Measurements from ENCODE around the gene ST8SIA6. TPM values are rescaled to one million over a fixed set of nuclear protein-coding genes. Genes with fewer than 3 reads are reported as not detected.
A peak's percentile ranks its signal among the peaks of the same experiment; 100 is the strongest.

Gene ST8SIA6
- polyA plus RNA-seq, 3 donors from 2014 or later, result 2.1 to 19.0 (median 16.4) TPM

GRCh38 chr10:17474595-17475323 lies 20.4 kb upstream of the ST8SIA6 start:
- Mint-ChIP-seq H3K9me3 (peaks cover 0 to 1% (median 0%) of the 10 kb centered on the region in 6 donors), H3K36me3 (peaks cover 0 to 4% (median 0%) of the 10 kb centered on the region in 3 donors), H3K4me1 (peaks cover 4 to 15% of the 10 kb centered on the region in 2 donors), H3K27me3 (ENCODE audit: low read depth in 3 of 3) (peaks cover 0 to 3% (median 1%) of the 10 kb centered on the region in 3 donors), H3K4me3 (no peak overlapping the region), H3K27ac (peak overlapping the region in 1 of 6 donors; percentile 68)
- DNase-seq, result no peak

DNA sequence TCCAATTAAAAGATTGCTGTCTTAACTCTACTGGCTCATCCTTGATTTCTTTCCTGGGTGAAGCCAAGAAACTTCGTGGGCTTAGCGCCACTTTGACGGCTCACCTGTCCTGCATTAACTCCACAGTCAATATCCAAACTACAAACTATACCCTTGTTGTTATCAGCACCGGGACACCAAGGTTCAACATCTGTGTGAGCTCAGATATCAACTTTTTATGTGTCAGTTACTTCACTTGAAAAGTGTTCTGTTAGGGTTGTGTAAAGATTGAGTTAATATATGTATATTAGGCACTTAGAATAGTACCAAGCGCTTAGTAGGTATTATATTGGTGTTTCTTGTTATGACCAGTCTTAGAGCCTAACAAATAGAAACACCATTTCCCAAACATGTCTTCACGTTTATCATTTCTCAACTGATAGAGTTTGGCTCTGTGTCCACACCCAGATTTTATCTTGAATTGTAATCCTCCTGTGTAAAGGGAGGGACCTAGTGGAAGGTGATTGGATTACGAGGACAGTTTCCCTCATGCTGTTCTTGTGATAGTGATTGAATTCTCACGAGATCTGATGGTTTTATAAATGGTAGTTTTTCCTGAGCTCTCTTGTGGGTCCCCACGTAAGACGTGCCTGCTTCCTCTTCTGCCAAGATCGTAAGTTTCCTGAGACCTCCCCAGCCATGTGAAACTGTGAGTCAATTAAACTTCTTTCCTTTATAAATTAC lies 19.0 kb upstream of the ST8SIA6 start:
- Mint-ChIP-seq H3K9me3 (peaks cover 0 to 1% (median 0%) of the 10 kb centered on the region in 6 donors), H3K4me1 (peaks cover 3 to 8% of the 10 kb centered on the region in 2 donors), H3K36me3 (peaks cover 0 to 4% (median 0%) of the 10 kb centered on the region in 3 donors), H3K27ac (peak overlapping the region in 1 of 6 donors; percentile 27), H3K4me3 (no peak overlapping the region), H3K27me3 (ENCODE audit: low read depth in 3 of 3) (peaks cover 0 to 3% (median under 1%) of the 10 kb centered on the region in 3 donors)
- no peak for DNase-seq

- Mint-ChIP-seq H3K9me3 (peaks cover 0 to 1% (median 0%) of the 10 kb centered on the region in 6 donors), H3K36me3 (peaks cover 0 to 4% (median 0%) of the 10 kb centered on the region in 3 donors), H3K27me3 (ENCODE audit: low read depth in 3 of 3) (peaks cover 0 to 3% (median 0%) of the 10 kb centered on the region in 3 donors), H3K4me3 (no peak overlapping the region), H3K27ac (peak overlapping the region in 1 of 6 donors; percentile 57), H3K4me1 (peaks cover 3 to 8% of the 10 kb centered on the region in 2 donors)
- DNase-seq, result no peak
Observed at GRCh38 chr10:17472481-17473227, 18.3 kb upstream of the ST8SIA6 start.

DNA sequence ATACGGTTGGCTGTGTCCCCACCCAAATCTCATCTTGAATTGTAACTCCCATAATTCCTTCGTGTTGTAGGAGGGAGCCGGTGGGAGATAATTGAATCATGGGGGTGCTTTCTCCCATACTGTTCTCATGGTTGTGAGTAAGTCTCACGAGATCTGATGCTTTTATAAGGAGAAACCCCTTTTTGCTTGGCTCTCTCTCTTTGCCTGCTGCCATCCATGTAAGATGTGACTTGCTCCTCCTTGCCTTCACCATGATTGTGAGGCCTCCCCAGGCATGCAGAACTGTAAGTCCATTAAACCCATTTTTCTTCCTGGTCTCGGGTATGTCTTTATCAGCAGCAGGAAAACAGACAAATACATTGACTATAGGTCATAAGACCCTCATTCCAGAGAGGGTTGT lies 15.9 kb upstream of the ST8SIA6 start:
- peaks cover 3 to 8% of the 10 kb centered on the region in 2 donors for H3K4me1 Mint-ChIP-seq
- H3K27me3 Mint-ChIP-seq (ENCODE audit: low read depth in 3 of 3), result peaks cover 0 to 3% (median 0%) of the 10 kb centered on the region in 3 donors
- H3K4me3 Mint-ChIP-seq, result no peak overlapping the region
- H3K9me3 Mint-ChIP-seq, result peaks cover 0 to 1% (median 0%) of the 10 kb centered on the region in 6 donors
- H3K36me3 Mint-ChIP-seq, result peaks cover 0 to 4% (median 0%) of the 10 kb centered on the region in 3 donors
- DNase-seq, result no peak
- H3K27ac Mint-ChIP-seq, result no peak overlapping the region

DNA sequence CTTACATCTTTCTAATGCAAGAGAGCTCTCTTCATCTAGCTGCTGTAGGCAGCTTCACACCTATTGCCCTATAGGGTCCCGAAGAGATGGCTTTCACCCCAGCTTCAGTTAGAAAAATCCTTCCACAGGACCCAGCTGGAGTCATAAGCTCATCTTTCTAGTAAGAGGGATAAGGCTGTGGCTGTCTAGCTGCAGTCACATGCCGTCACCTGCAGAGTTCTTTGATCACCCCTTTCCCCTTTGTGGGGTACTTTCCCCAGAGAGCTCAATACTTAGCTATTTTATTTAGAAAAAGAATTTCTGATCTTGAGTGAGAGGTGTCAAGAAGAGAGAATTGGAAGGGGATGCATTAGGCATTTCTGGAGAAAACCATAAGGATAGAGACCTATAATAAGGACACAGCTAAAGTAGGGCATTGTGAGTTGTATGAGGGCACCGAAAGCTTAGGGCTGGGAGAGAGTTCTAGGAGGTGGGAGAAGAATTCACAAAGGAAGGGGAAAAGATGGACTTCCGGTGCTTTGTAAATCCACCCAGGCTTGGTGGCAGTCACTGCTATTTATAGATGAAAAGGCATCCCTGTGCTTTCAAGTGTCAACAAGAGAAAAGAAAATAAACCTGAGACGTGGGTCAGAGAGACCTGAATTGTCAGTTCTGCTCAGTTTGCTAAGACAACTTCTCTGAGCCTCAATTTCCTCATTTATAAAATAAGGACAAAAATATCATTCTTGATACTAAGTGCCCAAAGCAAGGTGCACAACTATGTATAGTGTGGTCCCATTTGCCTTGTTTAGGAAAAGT lies 11.1 kb upstream of the ST8SIA6 start:
- H3K36me3 Mint-ChIP-seq, result peaks cover 0 to 5% (median 4%) of the 10 kb centered on the region in 3 donors
- H3K27ac Mint-ChIP-seq, result no peak overlapping the region

GRCh38 chr10:17464545-17464944 lies 10.2 kb upstream of the ST8SIA6 start:
- no peak for DNase-seq
- Mint-ChIP-seq H3K36me3 (peaks cover 0 to 5% (median 0%) of the 10 kb centered on the region in 3 donors), H3K4me1 (peaks cover 2 to 8% of the 10 kb centered on the region in 2 donors), H3K9me3 (no peaks in the 10 kb centered on the region), H3K4me3 (no peak overlapping the region), H3K27me3 (ENCODE audit: low read depth in 3 of 3) (peaks cover 0 to 3% (median 2%) of the 10 kb centered on the region in 3 donors), H3K27ac (no peak overlapping the region)

More for the DNA sequence above, 11.1 kb upstream of the ST8SIA6 start:
- H3K4me1 Mint-ChIP-seq, result peaks cover 2 to 8% of the 10 kb centered on the region in 2 donors
- H3K4me3 Mint-ChIP-seq, result no peak overlapping the region
- no peak for DNase-seq
- peaks cover 0 to 3% (median 2%) of the 10 kb centered on the region in 3 donors for H3K27me3 Mint-ChIP-seq (ENCODE audit: low read depth in 3 of 3)
- H3K9me3 Mint-ChIP-seq, result no peaks in the 10 kb centered on the region

DNA sequence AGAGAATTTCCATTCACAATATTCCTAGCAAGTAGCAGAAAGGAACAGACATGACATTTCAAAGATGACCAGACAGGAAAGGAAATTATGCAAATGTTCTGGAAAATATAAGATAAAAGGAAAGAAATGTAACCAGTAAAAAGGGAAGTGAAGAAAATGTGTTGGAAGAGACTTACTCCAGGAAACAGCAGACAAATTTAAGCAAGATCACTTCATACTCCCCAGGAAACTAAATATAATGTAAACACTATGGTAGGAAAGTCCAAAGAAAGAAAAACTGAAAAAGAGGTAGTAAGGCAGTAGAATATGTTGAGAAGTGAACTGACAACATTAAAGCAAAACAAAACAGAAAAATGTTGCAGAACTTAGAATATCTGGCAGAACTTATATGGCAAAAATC lies 6.4 kb upstream of the ST8SIA6 start:
- H3K4me1 Mint-ChIP-seq, result peaks cover 7 to 14% of the 10 kb centered on the region in 2 donors
- H3K36me3 Mint-ChIP-seq, result peaks cover 0 to 5% (median 0%) of the 10 kb centered on the region in 3 donors
- H3K27me3 Mint-ChIP-seq (ENCODE audit: low read depth in 3 of 3), result peaks cover 0 to 5% (median 3%) of the 10 kb centered on the region in 3 donors
- no peaks in the 10 kb centered on the region for H3K9me3 Mint-ChIP-seq
- no peak overlapping the region for H3K4me3 Mint-ChIP-seq
- no peak overlapping the region for H3K27ac Mint-ChIP-seq
- no peak for DNase-seq

DNA sequence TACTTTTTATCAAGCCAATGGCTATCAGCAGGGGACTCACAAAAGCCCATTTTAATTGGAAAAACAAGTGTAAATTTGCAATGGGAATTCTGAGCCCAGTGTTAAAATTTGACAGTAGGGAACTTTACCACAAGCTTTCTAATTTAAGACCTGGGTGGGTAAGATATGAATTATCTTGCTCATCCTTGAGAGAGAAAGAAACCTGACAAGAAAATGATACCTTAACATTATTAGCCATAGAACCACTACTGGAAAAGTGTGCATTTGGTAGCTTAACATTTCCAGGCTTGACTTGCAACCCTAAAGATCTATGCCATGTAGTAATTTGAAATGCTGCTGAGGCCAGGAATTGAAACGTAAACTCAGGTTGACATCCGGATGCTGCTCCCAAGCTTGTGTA lies 2.7 kb upstream of the ST8SIA6 start:
- Mint-ChIP-seq H3K27ac (peak overlapping the region in 1 of 6 donors; percentile 49), H3K9me3 (no peaks in the 10 kb centered on the region), H3K27me3 (ENCODE audit: low read depth in 3 of 3) (peaks cover 10 to 14% (median 12%) of the 10 kb centered on the region in 3 donors), H3K36me3 (peaks cover 0 to 5% (median 0%) of the 10 kb centered on the region in 3 donors), H3K4me3 (no peak overlapping the region), H3K4me1 (peaks cover 29 to 32% of the 10 kb centered on the region in 2 donors)
- DNase-seq, result no peak

DNA sequence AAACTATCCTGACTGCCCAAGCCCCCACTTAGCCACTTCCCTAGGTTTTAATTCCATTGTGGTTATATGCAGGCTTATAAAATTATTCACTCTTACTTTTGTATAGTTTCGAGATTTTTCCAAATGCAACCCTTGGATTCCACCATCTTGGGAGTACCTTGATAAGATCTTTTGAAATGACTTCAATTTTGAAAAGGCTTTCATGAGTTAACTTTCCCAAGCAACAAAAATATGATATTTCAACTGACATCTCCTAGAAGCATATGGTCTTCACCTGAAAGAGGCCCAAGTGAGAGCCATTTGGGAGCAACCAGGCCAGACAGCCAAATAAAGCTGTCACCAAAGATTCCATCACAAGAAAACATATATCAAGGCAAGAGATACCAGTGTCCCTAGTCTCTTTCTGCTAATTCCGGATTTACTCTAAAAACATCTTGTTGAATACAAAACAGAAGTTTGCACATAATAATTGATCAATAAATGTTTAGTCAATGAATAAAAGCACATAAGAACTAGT lies 1.7 kb upstream of the ST8SIA6 start:
- peaks cover 37 to 42% of the 10 kb centered on the region in 2 donors for H3K4me1 Mint-ChIP-seq
- H3K4me3 Mint-ChIP-seq, result peak overlapping the region; percentile 8 to 95 (median 27)
- no peak for DNase-seq
- peak overlapping the region in 5 of 6 donors; percentile 89 to 95 (median 91) for H3K27ac Mint-ChIP-seq
- peaks cover under 1 to 5% (median under 1%) of the 10 kb centered on the region in 3 donors for H3K36me3 Mint-ChIP-seq
- H3K9me3 Mint-ChIP-seq, result no peaks in the 10 kb centered on the region
- peaks cover 8 to 14% (median 12%) of the 10 kb centered on the region in 3 donors for H3K27me3 Mint-ChIP-seq (ENCODE audit: low read depth in 3 of 3)

- Mint-ChIP-seq H3K27me3 (ENCODE audit: low read depth in 3 of 3) (peaks cover 8 to 14% (median 12%) of the 10 kb centered on the region in 3 donors), H3K36me3 (peaks cover 8 to 11% (median 10%) of the 10 kb centered on the region in 3 donors), H3K4me1 (peaks cover 39 to 50% of the 10 kb centered on the region in 2 donors), H3K4me3 (peak overlapping the region; percentile 92 to 97 (median 93)), H3K9me3 (peaks cover 0 to 3% (median 0%) of the 10 kb centered on the region in 6 donors), H3K27ac (peak overlapping the region; percentile 89 to 96 (median 92))
- DNase-seq, result peak in 1 of 3 donors; percentile 8
Observed at GRCh38 chr10:17455015-17455520, 673 bp upstream of the ST8SIA6 start.

GRCh38 chr10:17453373-17454091 lies 863 bp downstream of the ST8SIA6 start:
- Mint-ChIP-seq H3K4me3 (peak overlapping the region; percentile 91 to 97 (median 95)), H3K36me3 (peaks cover 19 to 22% (median 20%) of the 10 kb centered on the region in 3 donors), H3K27me3 (ENCODE audit: low read depth in 3 of 3) (peaks cover 8 to 14% (median 12%) of the 10 kb centered on the region in 3 donors), H3K4me1 (peaks cover 39 to 58% of the 10 kb centered on the region in 2 donors), H3K27ac (peak overlapping the region; percentile 76 to 96 (median 88)), H3K9me3 (peaks cover 0 to 4% (median 2%) of the 10 kb centered on the region in 6 donors)
- DNase-seq, result peak; percentile 46 to 57 (median 56)

DNA sequence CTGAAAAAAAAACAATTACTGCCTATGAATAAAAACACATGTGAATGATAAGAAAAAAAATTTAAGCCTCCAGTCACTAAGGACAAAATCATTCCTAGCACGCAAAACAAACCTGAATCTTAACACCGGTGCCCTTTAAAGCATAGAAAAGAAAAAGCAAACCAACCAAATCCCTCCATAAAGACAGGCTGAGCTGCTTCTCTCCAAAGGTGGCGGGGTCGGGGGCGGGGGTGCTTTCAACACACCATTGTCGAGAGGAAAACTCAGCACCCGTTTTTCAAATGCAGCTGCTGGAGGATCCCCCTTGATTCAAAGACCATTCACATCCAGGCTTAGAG lies 1.4 kb downstream of the ST8SIA6 start:
- Mint-ChIP-seq H3K27me3 (ENCODE audit: low read depth in 3 of 3) (peaks cover 8 to 14% (median 12%) of the 10 kb centered on the region in 3 donors), H3K4me1 (peaks cover 39 to 58% of the 10 kb centered on the region in 2 donors), H3K9me3 (peaks cover 0 to 8% (median 4%) of the 10 kb centered on the region in 6 donors), H3K27ac (peak overlapping the region; percentile 76 to 96 (median 88)), H3K4me3 (peak overlapping the region; percentile 91 to 97 (median 95)), H3K36me3 (peaks cover 22 to 27% (median 25%) of the 10 kb centered on the region in 3 donors)
- no peak for DNase-seq

Measured in immature natural killer cell (primary cell).